Caco-2 (cell line): ENCODE data around the gene SLC16A7. TPM values are rescaled to one million over a fixed set of nuclear protein-coding genes. Genes with fewer than 3 reads are reported as not detected.

Source experiments
- BruUV-seq: library from RNA; stranded (reverse); fragments of 400-500 nt; replicated peaks from 2 replicates; lab custom pipeline; 2021; lab: Mats Ljungman, UMichigan
- CTCF ChIA-PET: fragments of 300-600 bp; sonication (Branson Sonifier 250); formaldehyde crosslinking; loops from one replicate; lab custom pipeline; 2022; ENCODE audit warnings: antibody characterized with exemption; lab: Charles Lee
- POLR2A ChIA-PET: fragments of 300-600 bp; sonication (Branson Sonifier 250); formaldehyde crosslinking; loops from one replicate; lab custom pipeline; 2022; ENCODE audit warnings: antibody characterized with exemption; lab: Charles Lee
- DNase-seq, 2 experiments: peaks; one replicate each; pipeline versions ENCODE4 v3.0.0 to v3.0.0-alpha.2; 2020 to 2022
- H3K27me3 ChIP-seq: replicated peaks from 2 replicates; pipeline ENCODE4 v1.6.0; 2011; ENCODE audit warnings: low read length; ENCODE audit not compliant: control insufficient read depth, insufficient read depth
- H3K36me3 ChIP-seq: 2 replicates; pipeline ENCODE4 v1.5.1; 2011; ENCODE audit warnings: low read length; ENCODE audit not compliant: control insufficient read depth, insufficient read depth
- H3K4me1 ChIP-seq: fragments of 250-450 bp; sonication (Bioruptor Pico); 2 replicates; pipeline ENCODE4 v1.5.1; 2020; ENCODE audit warnings: mild to moderate bottlenecking
- H3K4me3 ChIP-seq: 2 replicates; pipeline ENCODE4 v1.5.1; 2011; ENCODE audit warnings: low read depth, mild to moderate bottlenecking, control low read depth, low read length
- H3K9me3 ChIP-seq: fragments of 250-450 bp; sonication (Bioruptor Pico); 2 replicates; pipeline ENCODE4 v1.5.1; 2020; ENCODE audit warnings: mild to moderate bottlenecking, moderate library complexity
- H3K27ac Mint-ChIP-seq: one replicate; pipeline ENCODE4 v1.8.0; 2022; ENCODE audit warnings: mixed read lengths; ENCODE audit not compliant: unreplicated experiment
- H3K27me3 Mint-ChIP-seq: one replicate; pipeline ENCODE4 v1.8.0; 2022; ENCODE audit warnings: mixed read lengths; ENCODE audit not compliant: insufficient read depth, unreplicated experiment
- H3K36me3 Mint-ChIP-seq: one replicate; pipeline ENCODE4 v1.8.0; 2022; ENCODE audit warnings: mild to moderate bottlenecking, mixed read lengths; ENCODE audit not compliant: insufficient read depth, unreplicated experiment
- H3K4me1 Mint-ChIP-seq: one replicate; pipeline ENCODE4 v1.8.0; 2022; ENCODE audit warnings: low read depth, mixed read lengths; ENCODE audit not compliant: unreplicated experiment
- H3K4me3 Mint-ChIP-seq: one replicate; pipeline ENCODE4 v1.8.0; 2022; ENCODE audit warnings: mild to moderate bottlenecking, moderate library complexity, mixed read lengths; ENCODE audit not compliant: unreplicated experiment
- H3K9me3 Mint-ChIP-seq: one replicate; pipeline ENCODE4 v1.8.0; 2022; ENCODE audit warnings: mixed read lengths; ENCODE audit not compliant: unreplicated experiment
- CTCF ChIP-seq, 2 experiments: fragments of 200-600 bp in 1 of 2; IDR thresholded peaks; 1 replicate in 1 of 2; 2 replicates in 1 of 2; pipeline versions ENCODE4 v1.5.1 to v1.8.0; 2011 to 2022; ENCODE audit warnings: antibody characterized with exemption in 1 of 2, control low read depth in 1 of 2, inconsistent platforms in 1 of 2, low read depth in 1 of 2, low read length in 1 of 2, mild to moderate bottlenecking in 1 of 2, moderate library complexity in 1 of 2; ENCODE audit not compliant: insufficient read depth in 1 of 2, severe bottlenecking in 1 of 2, unreplicated experiment in 1 of 2
- intact Hi-C: fragments of 100-400 bp; cut with micrococcal nuclease; formaldehyde crosslinking; loops from one replicate; pipeline ENCODE4 v1.10.0; 2022; ENCODE audit not compliant: unreplicated experiment
- total RNA-seq: library from RNA; stranded (reverse); gene quantifications from 2 replicates; pipeline ENCODE4 v1.2.3, GENCODE V29; 2022

Gene SLC16A7
- total RNA-seq, 1 experiment from 2014 or later, result 6.6 TPM

GRCh38 chr12:59654061-59654460 is 58.2 kb downstream of the SLC16A7 start:
- H3K27ac Mint-ChIP-seq, result no peak overlapping the region
- POLR2A ChIA-PET, result no interaction called here
- TF ChIP-seq CTCF (IDR thresholded peaks at IDR 0.05; ENCODE audit: insufficient read depth in 1 of 2, low read depth in 1 of 2, low read length in 1 of 2, severe bottlenecking in 1 of 2, unreplicated experiment in 1 of 2), result no peak
- no peak overlapping the region for H3K4me3 ChIP-seq
- H3K27me3 Mint-ChIP-seq, result no peaks in the 10 kb centered on the region
- H3K27me3 ChIP-seq, result no peaks in the 10 kb centered on the region
- no TSS peak for BruUV-seq
- H3K36me3 ChIP-seq, result no peaks in the 10 kb centered on the region
- H3K4me1 Mint-ChIP-seq, result peaks cover 3% of the 10 kb centered on the region
- peaks cover 32% of the 10 kb centered on the region for H3K4me1 ChIP-seq
- H3K4me3 Mint-ChIP-seq, result no peak overlapping the region
- no peaks in the 10 kb centered on the region for H3K9me3 ChIP-seq
- CTCF ChIA-PET, result no interaction called here
- H3K9me3 Mint-ChIP-seq, result no peaks in the 10 kb centered on the region
- DNase-seq, result no peak
- intact Hi-C loops, result no loop called here
- H3K36me3 Mint-ChIP-seq, result no peaks in the 10 kb centered on the region

GRCh38 chr12:59657266-59657665 is 61.4 kb downstream of the SLC16A7 start:
- Mint-ChIP-seq H3K4me1 (no peaks in the 10 kb centered on the region), H3K36me3 (no peaks in the 10 kb centered on the region), H3K27ac (no peak overlapping the region), H3K4me3 (no peak overlapping the region), H3K27me3 (peaks cover 2% of the 10 kb centered on the region), H3K9me3 (no peaks in the 10 kb centered on the region)
- no peak overlapping the region for H3K4me3 ChIP-seq
- H3K27me3 ChIP-seq, result no peaks in the 10 kb centered on the region
- H3K36me3 ChIP-seq, result no peaks in the 10 kb centered on the region
- no peaks in the 10 kb centered on the region for H3K9me3 ChIP-seq
- TF ChIP-seq CTCF (IDR thresholded peaks at IDR 0.05; ENCODE audit: insufficient read depth in 1 of 2, low read depth in 1 of 2, low read length in 1 of 2, severe bottlenecking in 1 of 2, unreplicated experiment in 1 of 2), result no peak
- intact Hi-C loops, result no loop called here
- H3K4me1 ChIP-seq, result peaks cover 4% of the 10 kb centered on the region
- DNase-seq, result no peak
- BruUV-seq, result no TSS peak
- ChIA-PET POLR2A (no interaction called here), CTCF (no interaction called here)

GRCh38 chr12:59657711-59658110 is 61.9 kb downstream of the SLC16A7 start:
- no peak for DNase-seq
- H3K27me3 Mint-ChIP-seq, result peaks cover 2% of the 10 kb centered on the region
- Histone ChIP-seq H3K36me3 (no peaks in the 10 kb centered on the region), H3K4me1 (no peaks in the 10 kb centered on the region; the same call in 1 of the 2 replicates), H3K27me3 (no peaks in the 10 kb centered on the region), H3K9me3 (no peaks in the 10 kb centered on the region), H3K4me3 (no peak overlapping the region)
- BruUV-seq, result no TSS peak
- no peak overlapping the region for H3K27ac Mint-ChIP-seq
- intact Hi-C loops, result no loop called here
- no peak overlapping the region for H3K4me3 Mint-ChIP-seq
- no peak for TF ChIP-seq CTCF (IDR thresholded peaks at IDR 0.05; ENCODE audit: insufficient read depth in 1 of 2, low read depth in 1 of 2, low read length in 1 of 2, severe bottlenecking in 1 of 2, unreplicated experiment in 1 of 2)
- ChIA-PET POLR2A (no interaction called here), CTCF (no interaction called here)
- no peaks in the 10 kb centered on the region for H3K36me3 Mint-ChIP-seq
- no peaks in the 10 kb centered on the region for H3K9me3 Mint-ChIP-seq
- no peaks in the 10 kb centered on the region for H3K4me1 Mint-ChIP-seq
